Lower lobe of right lung (tissue), 2 donors: ENCODE measurements around the gene NCAPD3. TPM values are rescaled to one million over a fixed set of nuclear protein-coding genes. Genes with fewer than 3 reads are reported as not detected.
"Not testable (repeated sequence)": the region's sequence is repeated elsewhere in the genome, so short reads cannot be mapped to it uniquely, and the experiment has no call there.

Experiments
- ATAC-seq, 2 donors: fragments of 200-7000 bp; cut with Tn5 transposase; one replicate each; pipeline ENCODE4 v1.9.1; 2020 to 2022; ENCODE audit warnings: mild to moderate bottlenecking in 2 of 2, moderate library complexity in 2 of 2
- DNase-seq: peaks from one replicate; pipeline ENCODE4 v3.0.0-alpha.2; 2020
- H3K27ac ChIP-seq: fragments of 200-600 bp; one replicate; pipeline ENCODE4 v1.8.0; 2022
- H3K27me3 ChIP-seq: fragments of 200-600 bp; one replicate; pipeline ENCODE4 v1.8.0; 2022; ENCODE audit warnings: low read depth
- H3K36me3 ChIP-seq: fragments of 200-600 bp; one replicate; pipeline ENCODE4 v1.8.0; 2022; ENCODE audit warnings: mild to moderate bottlenecking
- H3K4me1 ChIP-seq: fragments of 200-600 bp; one replicate; pipeline ENCODE4 v1.8.0; 2022
- H3K4me3 ChIP-seq: fragments of 200-600 bp; one replicate; pipeline ENCODE4 v1.8.0; 2022; ENCODE audit warnings: mild to moderate bottlenecking
- H3K9me3 ChIP-seq: fragments of 200-600 bp; one replicate; pipeline ENCODE4 v1.8.0; 2022
- CTCF ChIP-seq: fragments of 200-600 bp; IDR thresholded peaks from one replicate; pipeline ENCODE4 v1.8.0; 2022; ENCODE audit warnings: antibody characterized with exemption, mild to moderate bottlenecking
- intact Hi-C: fragments of 100-400 bp; cut with DNase I; formaldehyde crosslinking; loops from one replicate; pipeline ENCODE4 v1.11.0; 2022
- total RNA-seq: library from RNA; stranded (reverse); fragmentation: NEBNext Ultra II Directional; extraction: Animal tissue kit (Norgen Biotek cat#: 25700); gene quantifications from one replicate; pipeline ENCODE4 v1.2.1, GENCODE V29; 2021
- donor health status: DM: no; HTN: yes; CAD: no; lungs with severe emphysema.

Gene NCAPD3
- total RNA-seq, 1 donor from 2014 or later, result 17.6 TPM

GRCh38 chr11:134257101-134257500 is 33.3 kb upstream of the NCAPD3 start:
- Histone ChIP-seq H3K27me3 (no peaks in the 10 kb centered on the region), H3K4me3 (no peak overlapping the region), H3K27ac (no peak overlapping the region), H3K9me3 (no peaks in the 10 kb centered on the region), H3K36me3 (peaks cover 58% of the 10 kb centered on the region), H3K4me1 (peaks cover 30% of the 10 kb centered on the region)
- ATAC-seq, result no peak
- no peak for TF ChIP-seq CTCF
- intact Hi-C loops, result no loop called here
- no peak for DNase-seq

- intact Hi-C loops, DNase-seq, ATAC-seq: not testable (repeated sequence)
These were observed 31.4 kb upstream of the NCAPD3 start for GRCh38 chr11:134255184-134255561.

GRCh38 chr11:134254433-134255183 is 30.8 kb upstream of the NCAPD3 start:
- DNase-seq (no peak), ATAC-seq (no peak)
- no peaks in the 10 kb centered on the region for H3K27me3 ChIP-seq
- peak overlapping the region; percentile 88 for H3K4me3 ChIP-seq
- H3K27ac ChIP-seq, result no peak overlapping the region
- no peak for TF ChIP-seq CTCF
- intact Hi-C loops, result no loop called here
- no peaks in the 10 kb centered on the region for H3K9me3 ChIP-seq
- H3K4me1 ChIP-seq, result peaks cover 46% of the 10 kb centered on the region
- peaks cover 50% of the 10 kb centered on the region for H3K36me3 ChIP-seq

More at GRCh38 chr11:134255184-134255561, 31.4 kb upstream of the NCAPD3 start:
- not testable (repeated sequence) for H3K9me3 ChIP-seq, H3K27ac ChIP-seq, H3K4me3 ChIP-seq, H3K27me3 ChIP-seq
- Histone ChIP-seq H3K4me1 (peaks cover 46% of the 10 kb centered on the region), H3K36me3 (peaks cover 50% of the 10 kb centered on the region)

- H3K4me1 ChIP-seq, result peaks cover 46% of the 10 kb centered on the region
- peak within 1 kb of the TSS; percentile 80 for H3K27ac ChIP-seq
- intact Hi-C loops, result no loop called here
- ATAC-seq (peak; percentile 100), DNase-seq (peak; percentile 98)
- H3K9me3 ChIP-seq, result no peaks in the 10 kb centered on the region
- H3K27me3 ChIP-seq, result no peaks in the 10 kb centered on the region
- H3K4me3 ChIP-seq, result peak within 1 kb of the TSS; percentile 88
- TF ChIP-seq CTCF, result peak; percentile 55
- peaks cover 50% of the 10 kb centered on the region for H3K36me3 ChIP-seq
These were observed 29.6 kb upstream of the NCAPD3 start, which contains the start of the genes ACAD8 and THYN1 for GRCh38 chr11:134253188-134253993. ACAD8 (plus strand) TSS chr11:134253568; CDS start chr11:134253601, 33 bp downstream. THYN1 (minus strand) TSS chr11:134253352; CDS start chr11:134252882, 470 bp downstream.

GRCh38 chr11:134252346-134253187 is 28.8 kb upstream of the NCAPD3 start:
- TF ChIP-seq CTCF, result no peak
- H3K27ac ChIP-seq, result peak overlapping the region; percentile 80
- no peaks in the 10 kb centered on the region for H3K9me3 ChIP-seq
- peaks cover 50% of the 10 kb centered on the region for H3K36me3 ChIP-seq
- DNase-seq (no peak), ATAC-seq (peak; percentile 9 to 35)
- peak overlapping the region; percentile 88 for H3K4me3 ChIP-seq
- peaks cover 40% of the 10 kb centered on the region for H3K4me1 ChIP-seq
- intact Hi-C loops, result no loop called here
- no peaks in the 10 kb centered on the region for H3K27me3 ChIP-seq
